Measurements from ENCODE around the gene ENGASE.

ENGASE gene

GRCh38 chr17:79098282-79098867, 23.8 kb downstream of the ENGASE start:
- H3K27ac ChIP-seq: no peak overlapping the region
- TF ChIP-seq CTCF (conservative IDR thresholded peaks at IDR 0.05): no peak

- TF ChIP-seq CTCF (conservative IDR thresholded peaks at IDR 0.05): no peak
- H3K27ac ChIP-seq: no peak overlapping the region
These were observed 25.8 kb downstream of the ENGASE start for GRCh38 chr17:79100405-79100804.

- no peak overlapping the region for H3K27ac ChIP-seq
- no peak for TF ChIP-seq CTCF (conservative IDR thresholded peaks at IDR 0.05)
These were observed 26.6 kb downstream of the ENGASE start for GRCh38 chr17:79101111-79101673.

- TF ChIP-seq CTCF (conservative IDR thresholded peaks at IDR 0.05): no peak
- no peak overlapping the region for H3K27ac ChIP-seq
These were observed 27.6 kb downstream of the ENGASE start for GRCh38 chr17:79102214-79102613.

GRCh38 chr17:79104898-79105600, 30.4 kb downstream of the ENGASE start:
- no peak overlapping the region for H3K27ac ChIP-seq
- TF ChIP-seq CTCF (conservative IDR thresholded peaks at IDR 0.05): no peak; the same call in 1 of the 2 replicates

- TF ChIP-seq CTCF (conservative IDR thresholded peaks at IDR 0.05): no peak
- no peak overlapping the region for H3K27ac ChIP-seq
These were observed 31.3 kb downstream of the ENGASE start for GRCh38 chr17:79105937-79106336.

- no peak overlapping the region for H3K27ac ChIP-seq
- no peak for TF ChIP-seq CTCF (conservative IDR thresholded peaks at IDR 0.05)
These were observed 32.3 kb downstream of the ENGASE start for GRCh38 chr17:79106958-79107357.

Measured in VCaP (cell line).